Subcutaneous adipose tissue (tissue), 4 donors: ENCODE results near the gene CXXC5. TPM values are rescaled to one million over a fixed set of nuclear protein-coding genes. Genes with fewer than 3 reads are reported as not detected.

Experiments
- total RNA-seq, 4 donors: library from RNA; depleted of rRNA; stranded (reverse); fragments of >200 nt; gene quantifications; one replicate each; pipeline ENCODE4 v1.1.0, GENCODE V29; 2016
- TF ChIP-seq, protein P1 (sequence below): fragments of 450-650 bp; IDR thresholded peaks from one replicate; pipeline ENCODE4 v1.5.1; 2016; ENCODE audit warnings: low read depth, mild to moderate bottlenecking, control low read depth, antibody characterized with exemption, moderate library complexity

The CXXC5 gene
- total RNA-seq, 4 donors from 2014 or later = 19.1 to 68.4 (median 45.7) TPM

DNA sequence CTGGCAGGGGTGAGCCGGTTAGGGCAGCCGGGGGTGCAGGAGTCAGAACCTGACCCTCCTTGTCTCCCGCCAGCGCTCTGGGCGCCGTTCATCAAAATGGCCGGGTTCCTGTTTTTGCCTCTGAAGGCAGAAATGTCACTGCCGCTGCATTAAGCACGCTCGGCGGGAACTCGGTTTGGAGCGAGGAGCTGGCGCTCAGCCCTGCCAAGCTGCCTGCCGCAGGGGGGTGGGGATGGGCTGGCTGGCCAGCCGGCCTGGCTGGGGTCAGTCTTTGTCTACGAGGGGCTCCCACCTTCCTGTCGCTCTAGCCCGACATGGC lies 63.7 kb downstream of the CXXC5 start:
- TF ChIP-seq, protein P1, sequence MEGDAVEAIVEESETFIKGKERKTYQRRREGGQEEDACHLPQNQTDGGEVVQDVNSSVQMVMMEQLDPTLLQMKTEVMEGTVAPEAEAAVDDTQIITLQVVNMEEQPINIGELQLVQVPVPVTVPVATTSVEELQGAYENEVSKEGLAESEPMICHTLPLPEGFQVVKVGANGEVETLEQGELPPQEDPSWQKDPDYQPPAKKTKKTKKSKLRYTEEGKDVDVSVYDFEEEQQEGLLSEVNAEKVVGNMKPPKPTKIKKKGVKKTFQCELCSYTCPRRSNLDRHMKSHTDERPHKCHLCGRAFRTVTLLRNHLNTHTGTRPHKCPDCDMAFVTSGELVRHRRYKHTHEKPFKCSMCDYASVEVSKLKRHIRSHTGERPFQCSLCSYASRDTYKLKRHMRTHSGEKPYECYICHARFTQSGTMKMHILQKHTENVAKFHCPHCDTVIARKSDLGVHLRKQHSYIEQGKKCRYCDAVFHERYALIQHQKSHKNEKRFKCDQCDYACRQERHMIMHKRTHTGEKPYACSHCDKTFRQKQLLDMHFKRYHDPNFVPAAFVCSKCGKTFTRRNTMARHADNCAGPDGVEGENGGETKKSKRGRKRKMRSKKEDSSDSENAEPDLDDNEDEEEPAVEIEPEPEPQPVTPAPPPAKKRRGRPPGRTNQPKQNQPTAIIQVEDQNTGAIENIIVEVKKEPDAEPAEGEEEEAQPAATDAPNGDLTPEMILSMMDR = no peak

DNA sequence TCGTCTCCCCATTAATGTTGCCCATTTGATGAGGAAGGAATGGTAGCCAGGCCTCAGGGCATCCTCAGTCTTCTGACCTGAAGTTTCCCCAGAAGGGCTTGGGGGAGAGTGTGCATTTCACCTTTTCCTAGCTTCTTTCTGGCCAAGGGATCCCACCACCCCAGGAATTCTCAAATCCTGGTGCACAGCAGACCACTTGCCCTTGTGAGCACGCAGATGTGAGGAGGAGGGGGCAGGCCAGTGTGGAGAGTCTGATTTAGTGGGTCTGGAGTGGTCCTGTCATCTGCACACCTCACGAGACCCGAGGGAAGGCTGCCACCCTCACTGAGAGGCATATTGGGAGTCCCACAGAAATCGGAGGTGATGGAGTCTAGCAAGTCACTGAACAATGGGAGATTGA lies 64.3 kb downstream of the CXXC5 start:
- TF ChIP-seq, protein P1 = no peak

DNA sequence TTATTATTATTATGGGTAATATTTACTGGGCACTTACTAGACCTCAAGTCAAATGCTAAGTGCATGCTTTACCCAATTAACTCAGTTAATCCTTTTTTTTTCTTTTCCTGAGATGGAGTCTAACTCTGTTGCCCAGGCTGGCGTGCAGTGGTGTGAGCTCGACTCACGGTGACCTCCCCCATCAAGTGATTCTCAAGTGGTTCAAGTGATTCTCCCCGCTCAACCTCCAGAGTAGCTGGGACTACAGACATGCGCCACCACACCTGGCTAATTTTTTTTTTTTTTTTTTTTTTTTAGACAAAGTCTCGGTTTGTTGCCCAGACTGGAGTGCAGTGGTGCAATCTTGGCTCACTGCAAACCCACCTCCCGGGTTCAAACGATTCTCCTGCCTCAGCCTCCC lies 69.1 kb downstream of the CXXC5 start:
- TF ChIP-seq, protein P1 = no peak

DNA sequence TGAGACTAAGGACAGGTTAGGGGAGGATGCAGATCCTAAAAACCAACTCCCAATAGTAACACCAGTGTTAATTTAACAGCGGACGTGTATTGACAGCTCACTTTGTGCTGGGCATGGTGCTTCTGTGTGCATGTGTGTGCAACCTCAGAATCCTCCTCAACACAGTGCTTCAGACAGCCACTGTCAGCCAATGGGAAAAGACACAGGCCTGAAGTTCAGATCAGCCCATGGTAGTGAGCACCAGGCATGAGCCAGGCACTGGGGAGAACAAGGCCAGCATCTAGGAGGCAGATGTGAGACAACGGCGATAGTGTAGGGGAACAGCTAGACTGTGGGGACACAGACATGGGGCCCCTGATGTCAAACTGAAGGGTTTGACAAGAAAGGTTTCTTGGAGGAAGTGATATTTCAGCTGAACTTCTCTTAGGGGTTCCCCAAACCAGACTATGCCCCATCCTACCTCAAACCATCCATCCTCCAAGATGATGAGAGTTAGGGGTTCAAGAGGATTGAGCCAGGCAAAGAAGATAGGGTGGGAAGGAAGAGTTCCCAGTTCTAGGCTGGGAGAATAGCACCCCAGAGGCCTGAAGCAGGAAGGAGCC lies 75.9 kb downstream of the CXXC5 start:
- TF ChIP-seq, protein P1 = no peak

DNA sequence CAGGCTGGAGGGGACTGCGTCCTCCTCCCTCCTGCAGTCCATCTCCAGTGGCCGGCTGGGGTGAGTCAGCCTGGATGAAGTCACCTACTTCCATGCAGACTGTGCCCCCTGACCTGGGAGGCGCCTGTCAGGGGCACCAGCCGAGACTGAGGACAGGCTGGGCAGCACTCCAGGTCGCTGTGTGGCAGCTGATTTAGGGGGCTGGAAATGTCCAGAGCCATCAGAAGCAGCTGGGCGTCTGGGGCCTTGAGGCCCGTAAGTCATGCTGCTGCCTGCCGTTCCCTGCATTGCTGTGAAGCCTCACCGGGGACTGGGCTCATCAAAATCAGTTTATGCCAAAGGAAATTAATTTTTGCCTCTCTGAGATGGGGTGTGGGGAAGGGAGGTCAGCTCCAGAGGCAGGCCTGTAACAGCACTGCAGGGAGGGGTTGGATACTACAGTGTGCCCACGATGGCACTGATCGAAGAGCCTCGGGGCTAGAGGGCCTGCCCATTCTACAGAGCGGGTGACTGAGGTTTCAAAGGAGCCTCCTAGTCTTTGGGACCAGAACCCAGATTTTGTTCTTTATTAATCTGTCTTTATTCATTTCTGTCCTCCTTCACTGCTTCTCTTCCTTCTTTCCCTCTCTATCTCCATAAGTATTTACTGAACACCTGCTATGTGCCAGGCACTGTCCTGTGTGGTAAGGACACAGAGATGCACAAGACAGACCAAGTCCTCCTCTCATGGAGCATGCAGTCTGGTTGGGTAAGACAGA lies 77.1 kb downstream of the CXXC5 start:
- TF ChIP-seq, protein P1 = no peak

DNA sequence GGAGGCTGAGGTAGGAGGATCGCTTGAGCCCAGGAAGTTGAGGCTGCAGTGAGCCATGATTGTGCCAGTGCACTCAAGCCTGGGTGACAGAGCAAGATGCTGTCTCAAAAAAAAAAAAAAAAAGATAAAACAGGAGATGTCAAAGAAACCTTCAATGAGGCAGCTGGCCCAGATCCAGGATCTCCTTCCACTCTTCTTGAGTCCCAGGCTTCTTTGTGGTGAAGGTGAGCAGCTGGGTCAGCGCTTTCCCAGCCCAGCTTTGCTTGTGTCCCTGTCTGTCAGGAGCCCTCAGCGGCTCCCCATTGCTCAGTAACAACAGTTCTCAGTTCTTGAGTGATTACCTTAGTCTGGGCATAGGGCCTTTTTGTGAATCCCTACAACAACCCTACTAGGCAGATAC lies 78.1 kb downstream of the CXXC5 start:
- TF ChIP-seq, protein P1 = no peak

DNA sequence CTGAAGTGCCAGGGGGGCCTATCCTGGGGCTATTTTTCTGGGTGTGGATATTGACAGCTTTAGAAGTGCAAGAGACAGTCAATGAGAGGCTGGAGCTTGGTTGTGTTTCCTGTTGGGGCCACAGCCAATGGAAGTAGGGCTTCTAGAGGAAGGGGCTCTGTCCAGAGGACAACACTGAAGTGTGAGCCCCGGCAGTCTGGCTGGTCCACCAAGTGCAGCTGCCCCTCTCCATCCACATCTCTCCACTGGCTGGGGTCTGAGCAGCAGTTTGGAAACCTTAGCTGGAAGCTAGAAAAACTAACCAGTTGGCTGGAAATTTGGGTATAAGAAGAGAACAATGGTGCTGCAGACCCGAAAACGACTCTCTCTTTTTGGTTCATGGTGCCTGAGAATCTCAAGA lies 83.1 kb downstream of the CXXC5 start:
- TF ChIP-seq, protein P1 = no peak
